ENCODE measurements around the gene BBC3. TPM values are rescaled to one million over a fixed set of nuclear protein-coding genes. Genes with fewer than 3 reads are reported as not detected.

BBC3 gene
- total RNA-seq, 2 experiments from 2014 or later: 8.1 to 12.0 TPM

- Mint-ChIP-seq H3K4me1 (peaks cover 79% of the 10 kb centered on the region), H3K36me3 (ENCODE audit: low read depth) (peaks cover 63% of the 10 kb centered on the region), H3K27ac (peak overlapping the region; percentile 97), H3K27me3 (no peaks in the 10 kb centered on the region), H3K4me3 (no peak overlapping the region), H3K9me3 (ENCODE audit: low read depth) (no peaks in the 10 kb centered on the region)
- POLR2A ChIA-PET: interaction anchor here (0.6 to 1.2 kb wide), 2 partner anchors 9 to 11 kb away, joined by 3 read pairs; no protein-coding TSS in a partner anchor
- DNase-seq (peak; percentile 7), ATAC-seq (no peak)
- CTCF ChIA-PET: interaction anchor here (0.8 to 3.9 kb wide), 7 partner anchors 11 to 56 kb away, joined by 3 to 43 read pairs (median 9); no protein-coding TSS in a partner anchor
- intact Hi-C loops (cut with DNase I, micrococcal nuclease): loop anchor here (5.0 kb wide), 1 partner anchor 41 kb away; no protein-coding TSS in a partner anchor
These were observed 42.4 kb downstream of the BBC3 start for GRCh38 chr19:47188507-47189033.

DNA sequence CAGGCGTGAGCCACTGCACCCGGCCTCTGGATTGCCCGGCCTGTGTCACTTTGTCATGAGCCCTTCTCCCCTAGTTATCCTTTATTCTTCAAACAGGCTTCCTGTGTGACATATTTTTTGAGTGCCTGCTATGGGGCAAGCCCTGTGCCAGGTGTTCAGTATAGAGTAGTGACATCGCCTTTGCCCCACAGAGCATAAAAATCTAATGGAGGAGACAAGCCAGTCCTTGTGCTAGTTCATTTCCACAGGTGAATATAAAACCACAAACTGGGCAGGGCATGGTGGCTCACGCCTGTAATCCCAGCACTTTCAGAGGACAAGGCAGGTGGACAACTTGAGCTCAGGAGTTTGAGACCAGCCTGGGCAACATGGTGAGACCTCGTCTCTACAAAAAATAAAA lies 43.2 kb downstream of the BBC3 start:
- Mint-ChIP-seq H3K27ac (peak overlapping the region; percentile 97), H3K4me1 (peaks cover 83% of the 10 kb centered on the region), H3K4me3 (no peak overlapping the region), H3K9me3 (ENCODE audit: low read depth) (no peaks in the 10 kb centered on the region), H3K36me3 (ENCODE audit: low read depth) (peaks cover 65% of the 10 kb centered on the region), H3K27me3 (no peaks in the 10 kb centered on the region)
- ATAC-seq (no peak), DNase-seq (peak; percentile 25)
- intact Hi-C loops (cut with DNase I, micrococcal nuclease): loop anchor here (2.0 to 5.0 kb wide), 3 partner anchors 39 to 401 kb away; no protein-coding TSS in a partner anchor
- ChIA-PET POLR2A (interaction anchor here (0.6 to 1.2 kb wide), 3 partner anchors 9 to 33 kb away, joined by 3 to 5 read pairs (median 3); no protein-coding TSS in a partner anchor), CTCF (interaction anchor here (0.6 to 3.9 kb wide), 9 partner anchors 10 to 56 kb away, joined by 3 to 43 read pairs (median 9); no protein-coding TSS in a partner anchor)

GRCh38 chr19:47187335-47187655 lies 43.7 kb downstream of the BBC3 start:
- Mint-ChIP-seq H3K27me3 (no peaks in the 10 kb centered on the region), H3K27ac (peak overlapping the region; percentile 97), H3K9me3 (ENCODE audit: low read depth) (no peaks in the 10 kb centered on the region), H3K4me3 (peak overlapping the region; percentile 45), H3K36me3 (ENCODE audit: low read depth) (peaks cover 68% of the 10 kb centered on the region), H3K4me1 (peaks cover 85% of the 10 kb centered on the region)
- ATAC-seq (no peak), DNase-seq (peak; percentile 16)
- intact Hi-C loops (cut with DNase I, micrococcal nuclease): loop anchor here (2.0 to 5.0 kb wide), 3 partner anchors 40 to 400 kb away; no protein-coding TSS in a partner anchor
- CTCF ChIA-PET: interaction anchor here (0.6 to 3.9 kb wide), 12 partner anchors 10 to 117 kb away, joined by 3 to 43 read pairs (median 4); partner anchors contain the start of genes CCDC9 and SAE1
- POLR2A ChIA-PET: interaction anchor here (0.9 to 2.0 kb wide), 9 partner anchors 10 to 87 kb away, joined by 5 to 42 read pairs (median 10); partner anchors contain the start of genes CCDC9 and ZC3H4

- Mint-ChIP-seq H3K4me1 (peaks cover 91% of the 10 kb centered on the region), H3K4me3 (peak overlapping the region; percentile 45), H3K36me3 (ENCODE audit: low read depth) (peaks cover 73% of the 10 kb centered on the region), H3K27ac (peak overlapping the region; percentile 97), H3K27me3 (no peaks in the 10 kb centered on the region), H3K9me3 (ENCODE audit: low read depth) (no peaks in the 10 kb centered on the region)
- ChIA-PET CTCF (interaction anchor here (0.6 to 3.9 kb wide), 21 partner anchors 9 to 153 kb away, joined by 3 to 43 read pairs (median 3); partner anchors contain the start of genes CCDC9 and SAE1), POLR2A (interaction anchor here (0.6 to 2.0 kb wide), 17 partner anchors 9 to 356 kb away, joined by 3 to 42 read pairs (median 6); partner anchors contain the start of genes CCDC9, SAE1 and ZC3H4)
- intact Hi-C loops (cut with DNase I, micrococcal nuclease): loop anchor here (1.0 to 5.0 kb wide), 9 partner anchors 10 to 400 kb away; partner anchors contain the start of genes ZC3H4 (in 2 of the 2) and CCDC9 (in 1 of the 2)
- peak; percentile 92 for DNase-seq
- ATAC-seq: peak; percentile 68
These were observed 44.3 kb downstream of the BBC3 start for GRCh38 chr19:47186446-47187334.

DNA sequence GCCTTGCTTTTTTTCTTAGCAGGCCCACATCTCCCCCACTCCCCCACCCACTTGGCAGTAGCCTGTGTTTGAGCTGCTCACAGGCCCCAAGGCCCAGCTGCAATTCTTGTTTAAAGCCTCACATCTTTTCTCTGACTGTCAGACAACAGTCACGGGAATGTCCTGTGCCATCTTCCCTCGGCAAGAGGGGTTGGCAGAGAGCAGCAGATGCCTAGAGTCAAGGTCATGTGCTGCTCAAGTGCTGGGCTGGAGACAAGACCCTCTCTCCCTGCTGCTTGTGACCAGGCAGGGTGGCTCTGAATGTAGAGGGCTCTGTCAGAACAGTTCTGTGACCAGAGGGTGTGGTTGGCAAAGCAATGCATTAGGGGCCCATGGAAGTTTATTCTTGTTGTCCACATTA lies 47.4 kb downstream of the BBC3 start:
- intact Hi-C loops (cut with DNase I, micrococcal nuclease): no loop called here
- Mint-ChIP-seq H3K4me1 (peaks cover 84% of the 10 kb centered on the region), H3K27ac (peak overlapping the region; percentile 92), H3K36me3 (ENCODE audit: low read depth) (peaks cover 67% of the 10 kb centered on the region), H3K27me3 (no peaks in the 10 kb centered on the region), H3K4me3 (peak overlapping the region; percentile 12), H3K9me3 (ENCODE audit: low read depth) (no peaks in the 10 kb centered on the region)
- CTCF ChIA-PET: interaction anchor here (0.6 to 1.9 kb wide), 2 partner anchors 25 to 28 kb away, joined by 4 to 6 read pairs; no protein-coding TSS in a partner anchor
- ATAC-seq (no peak), DNase-seq (no peak)
- POLR2A ChIA-PET: no interaction called here

GRCh38 chr19:47179653-47180310 lies 51.2 kb downstream of the BBC3 start:
- DNase-seq (no peak), ATAC-seq (peak; percentile 8)
- peak overlapping the region; percentile 75 for H3K27ac Mint-ChIP-seq
- H3K4me1 Mint-ChIP-seq: peaks cover 91% of the 10 kb centered on the region
- H3K9me3 Mint-ChIP-seq (ENCODE audit: low read depth): no peaks in the 10 kb centered on the region
- CTCF ChIA-PET: interaction anchor here (0.7 to 3.3 kb wide), 6 partner anchors 13 to 64 kb away, joined by 3 to 10 read pairs (median 4); no protein-coding TSS in a partner anchor
- intact Hi-C loops (cut with DNase I, micrococcal nuclease): no loop called here
- H3K4me3 Mint-ChIP-seq: no peak overlapping the region
- H3K36me3 Mint-ChIP-seq (ENCODE audit: low read depth): peaks cover 75% of the 10 kb centered on the region
- H3K27me3 Mint-ChIP-seq: no peaks in the 10 kb centered on the region
- POLR2A ChIA-PET: interaction anchor here (0.6 to 1.0 kb wide), 2 partner anchors 9 to 10 kb away, joined by 3 read pairs; no protein-coding TSS in a partner anchor

DNA sequence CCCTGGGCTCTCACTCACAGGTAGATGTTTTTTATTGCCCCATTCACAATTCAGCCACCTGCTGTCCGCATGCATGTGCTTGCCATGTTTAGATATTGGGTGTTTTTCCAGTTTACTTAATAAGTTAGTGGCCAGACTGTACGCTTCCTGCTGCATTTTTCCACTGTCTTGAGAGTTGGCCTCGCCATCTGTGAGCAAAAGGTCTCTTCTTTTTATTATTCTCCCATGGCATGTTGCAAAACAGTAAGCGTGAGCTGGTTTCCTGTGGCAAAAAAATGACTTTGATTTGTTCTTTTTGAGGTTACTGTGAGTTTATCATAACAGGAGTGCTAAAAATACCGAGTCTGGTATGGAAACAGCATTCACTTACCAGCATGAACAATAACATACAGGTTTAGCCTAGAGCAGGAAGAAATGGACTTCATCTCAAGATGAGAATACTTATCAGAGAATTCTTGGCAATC lies 54.3 kb downstream of the BBC3 start:
- intact Hi-C loops (cut with DNase I, micrococcal nuclease): loop anchor here (1.0 kb wide), 3 partner anchors 10 to 17 kb away; no protein-coding TSS in a partner anchor
- DNase-seq (peak; percentile 63), ATAC-seq (peak; percentile 86)
- Mint-ChIP-seq H3K4me3 (peak overlapping the region; percentile 18), H3K9me3 (ENCODE audit: low read depth) (no peaks in the 10 kb centered on the region), H3K36me3 (ENCODE audit: low read depth) (peaks cover 69% of the 10 kb centered on the region), H3K4me1 (peaks cover 69% of the 10 kb centered on the region), H3K27me3 (no peaks in the 10 kb centered on the region), H3K27ac (peak overlapping the region; percentile 94)
- CTCF ChIA-PET: interaction anchor here (0.6 to 3.3 kb wide), 8 partner anchors 10 to 173 kb away, joined by 3 to 24 read pairs (median 5); partner anchors contain the start of gene DHX34
- POLR2A ChIA-PET: interaction anchor here (0.6 to 2.5 kb wide), 8 partner anchors 10 to 81 kb away, joined by 3 to 42 read pairs (median 4); no protein-coding TSS in a partner anchor

DNA sequence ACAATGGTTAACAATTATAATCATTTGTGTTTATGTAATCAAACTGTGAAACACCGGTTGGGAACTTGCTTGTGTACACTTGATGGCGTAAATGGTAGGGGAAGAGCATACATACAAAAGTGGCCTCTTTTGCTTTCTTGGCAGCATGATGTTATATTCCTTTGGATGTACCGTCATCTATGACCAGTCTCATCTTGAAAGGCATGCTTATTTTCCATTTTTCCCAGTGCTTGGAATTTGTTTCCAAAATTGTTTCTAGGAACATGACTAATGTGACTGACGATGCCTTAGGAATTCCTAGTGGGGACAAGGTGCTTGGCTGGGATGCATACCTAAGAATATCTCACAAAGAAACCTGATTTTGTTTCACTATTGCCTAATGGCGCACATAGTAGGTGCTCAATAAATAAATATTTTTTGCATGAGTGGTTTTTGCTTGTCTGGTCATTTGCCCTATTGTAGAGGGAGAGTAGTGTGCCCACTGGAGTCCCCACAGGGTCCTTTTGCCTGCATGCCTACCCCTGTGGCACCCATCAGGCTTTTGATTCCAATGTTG lies 54.9 kb downstream of the BBC3 start:
- no peaks in the 10 kb centered on the region for H3K9me3 Mint-ChIP-seq (ENCODE audit: low read depth)
- peaks cover 69% of the 10 kb centered on the region for H3K4me1 Mint-ChIP-seq
- H3K27me3 Mint-ChIP-seq: no peaks in the 10 kb centered on the region
- peak overlapping the region; percentile 18 for H3K4me3 Mint-ChIP-seq
- intact Hi-C loops (cut with DNase I, micrococcal nuclease): loop anchor here (1.0 kb wide), 3 partner anchors 10 to 17 kb away; no protein-coding TSS in a partner anchor
- POLR2A ChIA-PET: interaction anchor here (0.6 to 2.5 kb wide), 6 partner anchors 10 to 68 kb away, joined by 3 to 42 read pairs (median 6); no protein-coding TSS in a partner anchor
- peak overlapping the region; percentile 94 for H3K27ac Mint-ChIP-seq
- ATAC-seq (no peak), DNase-seq (no peak)
- CTCF ChIA-PET: interaction anchor here (1.0 to 3.3 kb wide), 6 partner anchors 9 to 71 kb away, joined by 3 to 24 read pairs (median 4); no protein-coding TSS in a partner anchor
- H3K36me3 Mint-ChIP-seq (ENCODE audit: low read depth): peaks cover 69% of the 10 kb centered on the region

GRCh38 chr19:47172666-47173455 lies 58.1 kb downstream of the BBC3 start:
- no peak for DNase-seq
- ATAC-seq: no peak
- Mint-ChIP-seq H3K27me3 (no peaks in the 10 kb centered on the region), H3K4me3 (no peak overlapping the region), H3K36me3 (ENCODE audit: low read depth) (peaks cover 67% of the 10 kb centered on the region), H3K4me1 (peaks cover 41% of the 10 kb centered on the region), H3K9me3 (ENCODE audit: low read depth) (no peaks in the 10 kb centered on the region), H3K27ac (peak overlapping the region; percentile 12)
- intact Hi-C loops (cut with DNase I, micrococcal nuclease): no loop called here
- POLR2A ChIA-PET: interaction anchor here (0.7 kb wide), 2 partner anchors 10 to 16 kb away, joined by 3 to 4 read pairs; no protein-coding TSS in a partner anchor
- CTCF ChIA-PET: interaction anchor here (0.6 to 3.3 kb wide), 6 partner anchors 13 to 158 kb away, joined by 3 to 10 read pairs (median 4); no protein-coding TSS in a partner anchor
